ENCODE data around the gene UBE2M.

DNA sequence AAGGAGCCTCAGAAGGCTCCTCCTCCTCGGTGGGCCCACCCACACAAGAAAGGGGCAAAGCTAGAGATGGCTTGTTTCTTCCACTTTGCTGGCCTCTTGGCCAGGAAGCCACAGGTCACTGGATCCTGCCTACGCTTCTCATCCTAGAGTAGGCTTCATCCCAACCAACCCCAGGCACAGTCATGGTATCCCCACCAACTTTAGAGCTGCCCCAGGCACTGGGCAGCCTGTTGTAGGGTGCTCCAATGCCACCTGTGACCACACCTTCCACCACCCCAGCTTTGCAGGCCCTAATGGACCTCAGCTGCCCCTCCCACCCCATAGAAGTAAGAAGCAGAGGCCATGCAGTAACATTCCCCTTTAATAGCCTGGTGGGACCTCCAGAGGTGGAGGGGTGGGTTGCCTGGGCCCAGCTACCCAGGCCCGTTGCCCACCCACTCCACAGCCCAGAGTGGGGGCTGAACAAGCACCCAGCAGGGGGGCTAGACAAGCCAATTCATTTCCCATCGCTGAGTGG lies 3.0 kb downstream of the UBE2M start:
- TF ChIP-seq GATA3 (IDR thresholded peaks at IDR 0.05; ENCODE audit: low read depth, low read length), result no peak
- TF ChIP-seq GATA2 (IDR thresholded peaks at IDR 0.05; ENCODE audit: low read depth, low read length), result no peak
